Measurements from ENCODE around the gene CBY2.

DNA sequence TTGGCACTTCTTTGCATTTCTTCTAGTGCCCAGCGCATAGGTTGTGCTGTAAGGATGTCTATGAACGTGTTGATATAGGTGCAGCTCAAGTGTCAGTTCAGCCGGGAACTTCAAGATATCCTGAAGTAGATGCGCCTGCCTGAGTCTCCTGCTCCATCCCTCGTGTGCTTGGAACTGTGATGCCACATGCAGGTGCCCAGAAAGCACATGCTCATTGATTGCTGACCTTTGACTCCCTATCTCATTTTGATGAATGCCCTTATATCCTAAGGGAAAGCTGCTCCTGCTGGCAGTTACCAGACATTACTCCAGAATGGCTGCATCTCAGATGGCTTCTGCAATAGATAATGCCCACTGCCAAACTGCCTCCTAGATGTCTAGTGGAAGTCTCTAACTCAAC is 40.9 kb downstream of the CBY2 start:
- TF ChIP-seq SUZ12 (IDR thresholded peaks at IDR 0.05; ENCODE audit: extremely low read depth, insufficient read depth, insufficient read length) (no peak), ZNF274 (IDR thresholded peaks at IDR 0.05; ENCODE audit: low read depth, low read length) (no peak), YY1 (IDR thresholded peaks at IDR 0.05; ENCODE audit: insufficient read depth, insufficient read length) (no peak)
